Measurements from ENCODE around the gene GATA6.
"Not testable (repeated sequence)": the region's sequence is repeated elsewhere in the genome, so short reads cannot be mapped to it uniquely, and the experiment has no call there.

The GATA6 gene

DNA sequence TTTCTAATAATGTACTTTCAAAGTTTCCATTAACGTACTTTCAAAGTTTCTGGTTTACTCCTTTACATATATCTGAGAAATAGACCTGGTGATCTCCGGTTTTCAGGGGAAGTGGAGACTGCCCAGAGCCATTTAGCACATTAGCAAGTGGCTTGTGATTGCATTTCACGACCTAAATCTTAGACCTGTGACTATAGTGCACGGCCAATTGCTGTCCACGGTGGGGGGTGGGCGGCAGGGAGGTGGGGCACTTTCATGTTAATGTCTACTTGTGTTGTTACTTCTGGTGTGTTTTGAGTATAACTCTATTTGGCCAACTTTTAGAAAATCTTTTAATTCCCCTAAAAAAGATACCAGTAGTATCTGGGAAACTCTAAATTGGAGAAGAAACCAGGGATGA is 11.3 kb downstream of the GATA6 start:
- no peak for DNase-seq (ENCODE audit: low read depth in 2 of 2)

DNA sequence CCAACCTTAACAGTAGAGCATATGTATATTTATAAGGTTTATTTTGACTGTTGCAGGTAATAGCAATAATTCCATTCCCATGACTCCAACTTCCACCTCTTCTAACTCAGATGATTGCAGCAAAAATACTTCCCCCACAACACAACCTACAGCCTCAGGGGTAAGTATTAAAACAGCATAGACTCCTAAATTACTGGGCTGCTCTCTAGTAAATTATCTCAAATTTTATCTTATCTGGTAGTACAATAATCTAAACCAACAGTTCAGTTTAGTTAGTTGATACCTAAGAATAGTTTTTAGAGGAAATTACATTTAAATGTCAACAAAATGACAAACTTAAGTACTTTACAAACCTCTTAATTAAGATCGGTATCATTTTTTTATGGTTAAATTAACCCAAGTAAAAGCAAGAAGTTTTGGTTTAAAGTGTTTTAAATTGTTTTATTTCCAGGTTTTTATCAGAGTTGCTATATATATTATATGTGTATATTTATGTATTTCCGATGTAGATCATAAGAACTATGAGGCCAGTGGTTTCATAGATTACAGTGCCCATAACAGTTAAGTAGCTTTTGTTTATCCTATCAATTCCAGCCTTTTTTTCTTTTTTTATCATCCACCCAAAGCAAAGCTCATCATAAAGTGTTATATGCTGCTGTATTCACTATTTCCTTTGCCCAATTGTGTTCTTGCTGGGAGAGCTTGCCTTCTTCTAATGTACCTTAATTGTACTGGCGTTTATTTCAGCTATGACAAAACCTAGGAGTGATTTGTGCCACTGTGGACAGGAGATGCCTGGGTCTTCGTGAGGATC is 13.7 kb downstream of the GATA6 start:
- DNase-seq (ENCODE audit: low read depth in 2 of 2), result no peak

DNA sequence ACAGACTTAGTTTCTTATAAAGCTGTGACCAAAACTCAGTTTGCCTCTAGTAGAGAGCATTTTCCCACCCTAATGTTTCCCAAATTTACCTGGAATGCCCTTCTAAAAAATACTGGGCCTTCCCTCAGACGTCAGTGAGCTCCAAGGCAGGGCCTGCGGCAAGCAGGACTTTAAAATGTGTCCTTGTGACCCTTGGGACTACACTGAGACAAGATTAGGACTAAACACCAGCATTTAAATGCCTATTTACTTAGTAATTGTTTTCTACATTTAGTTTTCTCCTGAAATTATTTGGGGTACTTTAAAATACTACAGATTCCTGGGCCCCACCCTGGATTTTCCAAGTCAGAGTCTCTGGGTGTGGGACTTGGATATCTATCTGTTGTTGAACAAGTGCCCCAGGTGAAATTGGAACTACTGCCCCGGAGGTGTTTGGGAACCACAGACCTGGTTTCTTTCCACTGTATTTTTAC is 14.3 kb downstream of the GATA6 start:
- DNase-seq (ENCODE audit: low read depth in 2 of 2), result no peak

DNA sequence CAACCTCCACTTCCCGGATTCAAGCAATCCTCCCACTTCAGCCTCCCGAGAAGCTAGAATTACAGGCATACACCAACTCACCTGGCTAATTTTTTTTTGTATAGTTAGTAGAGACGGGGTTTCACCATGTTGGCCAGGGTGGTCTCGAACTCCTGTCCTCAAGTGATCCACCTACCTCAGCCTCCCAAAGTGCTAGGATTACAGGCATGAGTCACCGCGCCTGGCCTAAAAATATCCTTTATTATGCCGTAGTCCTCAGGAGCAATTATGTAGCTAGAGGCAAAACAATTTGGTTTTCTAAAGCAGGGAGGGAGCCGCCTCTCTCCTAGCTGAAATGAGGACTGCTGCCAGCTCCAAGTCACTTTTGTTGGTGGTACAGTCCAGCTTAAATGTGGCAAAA is 15.2 kb downstream of the GATA6 start:
- not testable (repeated sequence) for DNase-seq (ENCODE audit: low read depth in 2 of 2)

DNA sequence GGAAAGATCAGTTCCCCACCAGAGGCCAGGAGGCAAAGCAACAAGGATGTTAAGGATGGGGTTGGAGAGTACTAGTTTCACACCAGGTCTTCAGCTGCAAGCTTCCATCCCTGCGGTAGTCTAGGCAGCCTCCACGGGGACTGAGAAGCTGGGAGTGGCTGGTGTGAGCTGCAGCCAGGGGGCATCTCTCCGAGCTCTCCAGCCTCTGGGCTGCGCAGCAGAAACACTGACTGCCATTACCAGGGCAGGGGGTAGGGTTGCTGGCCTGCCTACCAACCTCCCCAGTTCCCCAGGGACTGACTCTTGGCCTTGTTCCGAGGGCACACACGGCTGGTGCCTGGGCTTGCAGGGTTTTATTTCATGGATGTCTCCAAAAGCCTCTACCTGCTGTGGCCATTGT is 15.9 kb downstream of the GATA6 start:
- DNase-seq (ENCODE audit: low read depth in 2 of 2), result no peak

DNA sequence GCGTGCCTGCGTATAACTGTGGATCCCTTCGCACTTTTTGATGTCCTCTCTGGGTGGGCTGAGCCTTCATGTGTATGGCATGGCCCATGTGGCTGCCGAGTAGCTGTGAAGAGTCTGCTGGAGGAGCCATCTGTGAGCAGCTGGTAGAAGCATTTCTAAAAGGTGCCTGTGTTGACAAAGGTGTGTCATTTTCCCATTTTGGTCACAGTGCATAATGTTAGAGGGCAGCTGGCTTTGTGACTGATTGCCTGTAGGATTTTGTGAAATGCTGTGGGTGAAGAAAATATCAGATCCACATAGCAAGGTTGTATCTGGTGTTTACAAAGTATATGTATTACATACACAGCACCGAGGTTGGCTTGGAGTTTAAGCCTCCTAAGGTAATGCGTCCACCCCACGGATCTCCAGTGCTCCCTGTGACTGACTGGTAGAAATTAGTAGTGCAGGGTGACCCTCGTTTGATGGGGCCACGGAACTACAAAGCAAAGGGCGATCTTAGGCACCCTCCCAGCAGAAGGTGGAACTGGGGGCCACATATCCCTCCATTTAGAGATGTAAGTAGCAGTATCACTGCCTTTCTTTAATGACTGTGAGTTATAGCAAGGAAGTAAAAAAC is 16.5 kb downstream of the GATA6 start:
- no peak for DNase-seq (ENCODE audit: low read depth in 2 of 2)

DNA sequence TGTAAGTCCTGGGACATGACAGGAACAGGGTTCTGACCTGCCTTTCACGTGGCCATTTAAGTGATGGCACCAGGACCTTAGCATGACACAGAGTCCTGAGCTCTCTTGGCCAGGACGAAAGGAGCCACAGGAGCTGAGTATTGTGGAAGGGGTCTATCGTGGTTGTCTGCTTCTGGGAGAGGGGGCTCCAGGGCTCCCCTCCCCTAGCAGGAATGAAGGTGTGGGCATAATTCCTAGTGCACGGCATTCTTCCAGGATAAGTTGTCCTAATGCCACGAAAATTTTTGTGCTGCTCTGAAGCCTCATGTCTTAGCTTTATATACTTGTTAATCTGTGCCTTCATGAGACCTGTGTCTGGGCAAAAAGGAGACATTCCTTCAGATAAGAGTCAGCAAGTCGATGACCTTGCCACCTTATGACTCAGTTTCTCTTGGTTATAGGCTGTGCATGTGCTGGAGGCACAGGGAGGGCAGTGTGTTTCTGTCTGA is 17.1 kb downstream of the GATA6 start:
- DNase-seq (ENCODE audit: low read depth in 2 of 2), result no peak

DNA sequence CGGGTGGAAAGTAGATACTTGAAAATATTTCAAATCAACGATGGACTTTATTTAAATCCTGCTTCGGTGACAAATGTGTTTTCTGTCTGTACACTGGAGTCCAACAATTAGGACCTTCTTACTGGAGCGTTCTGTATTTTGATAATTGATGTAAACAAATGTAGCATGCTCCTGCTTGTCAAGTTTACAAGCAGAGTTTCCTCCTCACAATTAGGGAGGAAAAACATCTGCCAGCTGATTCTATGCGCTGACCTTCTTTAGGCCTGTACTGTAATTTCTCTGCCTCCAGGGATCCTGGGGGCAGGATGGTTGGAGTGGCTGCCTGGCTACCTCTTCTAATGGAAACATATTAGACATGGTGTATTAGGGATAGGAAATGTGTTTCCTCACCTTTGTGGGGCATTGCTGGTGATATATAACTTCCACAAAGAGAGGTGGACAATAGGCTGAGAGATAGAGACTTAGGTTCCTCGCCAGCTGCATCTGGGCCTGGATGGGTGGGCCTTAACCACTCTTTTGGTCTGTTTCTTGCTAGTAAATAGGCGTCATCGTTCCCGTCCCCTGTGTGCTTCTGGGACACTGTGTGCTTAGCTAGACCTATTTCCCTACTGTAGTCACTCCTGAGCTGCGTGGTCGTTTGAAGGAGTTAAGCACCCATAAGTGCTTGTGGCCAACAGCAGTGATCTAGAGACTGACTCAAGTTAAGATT is 19.3 kb downstream of the GATA6 start:
- no peak for DNase-seq (ENCODE audit: low read depth in 2 of 2)

DNA sequence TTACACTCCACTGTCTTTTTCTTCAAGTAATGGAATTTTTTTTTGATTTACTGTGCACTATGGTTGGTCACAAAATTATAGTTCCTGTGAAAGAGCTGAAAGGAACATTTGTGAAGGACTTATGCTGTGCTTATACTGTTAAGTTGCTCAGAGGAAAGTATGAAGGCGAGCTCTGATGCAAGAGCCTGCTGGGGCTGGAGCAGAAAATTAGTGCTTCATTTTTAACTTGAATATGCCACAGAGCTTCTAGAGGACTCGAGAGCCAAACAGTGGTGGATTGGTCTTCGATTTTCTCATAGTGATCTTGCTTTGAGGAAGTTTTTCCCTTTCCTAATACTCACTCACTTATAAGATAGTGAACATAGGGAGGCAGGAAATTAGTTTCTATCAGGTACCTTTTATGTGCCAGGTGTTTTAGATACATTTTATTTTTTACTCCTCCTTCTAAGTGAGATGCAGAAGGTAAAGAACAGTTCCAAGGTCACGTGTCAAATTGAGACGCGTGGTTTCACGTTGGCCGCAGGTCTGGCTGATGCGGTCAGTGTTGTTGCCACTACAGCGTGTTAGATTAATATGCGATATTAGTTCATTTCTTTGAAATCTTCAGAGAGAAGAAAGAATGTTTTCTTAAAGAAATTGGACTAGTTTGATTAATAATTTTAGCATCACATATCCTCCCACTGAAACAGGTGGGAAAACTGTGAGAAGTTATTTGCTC is 20.2 kb downstream of the GATA6 start:
- no peak for DNase-seq (ENCODE audit: low read depth in 2 of 2)

DNA sequence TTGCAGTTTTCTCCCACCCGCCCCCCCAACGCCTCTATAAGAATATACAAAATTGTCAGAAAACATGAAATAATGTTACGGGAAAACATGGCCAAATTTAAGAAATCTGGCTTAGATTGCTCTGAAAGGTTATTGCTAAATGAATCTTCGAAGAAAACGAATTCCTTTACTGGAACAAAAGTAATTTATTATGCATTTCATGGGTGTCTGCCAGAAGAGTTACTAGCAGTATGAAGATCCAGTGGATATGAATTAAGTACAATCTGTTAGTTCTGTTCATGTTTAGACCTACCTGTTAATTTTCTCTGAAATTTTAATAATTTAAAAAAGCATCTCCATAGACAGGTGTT is 21.9 kb downstream of the GATA6 start:
- no peak for DNase-seq (ENCODE audit: low read depth in 2 of 2)

DNA sequence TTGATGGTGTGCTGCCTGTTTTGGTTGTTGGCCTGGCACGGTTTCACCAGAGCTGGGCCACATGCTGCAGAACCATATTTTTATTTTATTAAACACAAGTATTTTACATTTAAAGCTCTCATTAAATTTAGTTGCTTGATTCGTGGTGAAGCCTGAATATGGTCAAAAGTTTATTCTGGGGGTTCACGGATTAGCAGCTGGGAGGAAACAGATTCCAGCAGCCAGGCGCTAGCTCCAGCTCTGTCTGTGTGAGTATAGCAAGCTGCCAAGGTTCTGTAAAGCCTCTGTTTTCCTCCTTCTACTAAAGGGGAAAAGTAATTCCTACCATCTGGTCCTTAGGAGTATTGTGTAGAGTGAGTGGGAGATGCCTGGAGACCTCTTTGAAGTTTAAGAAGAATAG is 22.5 kb downstream of the GATA6 start:
- DNase-seq (ENCODE audit: low read depth in 2 of 2), result no peak

DNA sequence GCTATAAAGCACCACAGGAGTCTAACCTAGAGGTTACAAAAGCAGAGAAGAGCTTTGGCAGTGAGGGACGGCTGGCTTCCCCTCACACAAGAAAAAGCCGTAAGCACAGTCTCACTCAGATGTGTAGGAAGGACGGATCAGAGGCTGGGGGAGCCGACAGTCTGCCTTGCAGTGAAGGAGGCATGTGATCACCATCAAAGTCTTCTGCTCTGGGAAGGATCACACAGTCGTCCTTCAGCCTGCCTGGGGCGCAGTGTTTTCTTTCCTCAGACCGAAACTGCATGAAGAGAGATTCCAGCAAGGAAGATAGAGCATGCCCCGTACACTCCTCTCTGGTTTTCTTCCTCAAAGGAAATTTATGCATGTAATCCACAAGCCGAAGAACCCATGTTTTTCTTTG is 24.1 kb downstream of the GATA6 start:
- no peak for DNase-seq (ENCODE audit: low read depth in 2 of 2)

DNA sequence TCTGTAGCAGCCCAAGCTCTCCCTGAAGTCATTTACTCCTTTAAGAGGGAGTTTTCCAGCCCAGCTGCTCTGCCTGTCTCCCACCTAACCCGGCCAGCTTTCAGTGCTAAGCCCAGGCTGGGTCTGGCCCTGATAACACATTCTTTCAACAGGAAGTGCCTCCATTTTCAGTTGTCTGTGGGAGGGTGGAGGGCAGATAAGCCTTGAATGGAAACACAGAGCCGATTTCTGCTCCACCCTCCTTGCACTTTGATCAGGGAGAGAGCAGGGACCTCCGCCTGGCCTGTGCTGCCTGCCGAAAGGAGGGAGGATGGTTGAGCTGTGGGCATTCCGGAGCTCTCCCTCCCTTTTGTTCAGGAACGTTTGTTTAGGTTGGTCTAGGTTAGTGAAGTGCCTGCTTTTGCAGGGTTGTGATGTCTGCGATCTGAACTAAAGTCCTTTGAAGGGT is 24.8 kb downstream of the GATA6 start:
- no peak for DNase-seq (ENCODE audit: low read depth in 2 of 2)

DNA sequence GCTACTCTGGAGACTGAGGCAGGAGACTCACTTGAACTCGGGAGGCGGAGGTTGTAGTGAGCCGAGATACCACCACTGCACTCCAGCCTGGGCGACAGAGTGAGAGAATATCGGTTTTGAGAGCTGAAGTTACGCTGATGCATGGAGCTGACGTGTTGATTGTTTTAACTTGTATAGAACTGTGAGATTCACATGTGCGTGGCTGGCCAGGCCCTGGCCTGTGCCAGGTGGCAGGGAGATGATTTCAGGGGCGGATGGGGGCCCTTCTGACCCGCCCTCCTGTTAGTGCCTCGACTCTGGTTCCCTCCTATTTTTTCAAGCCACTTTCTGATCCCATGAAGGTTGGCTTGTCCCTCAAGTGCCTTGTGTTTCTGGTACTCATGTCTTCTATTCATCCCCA is 25.7 kb downstream of the GATA6 start:
- no peak for DNase-seq (ENCODE audit: low read depth in 2 of 2)

DNA sequence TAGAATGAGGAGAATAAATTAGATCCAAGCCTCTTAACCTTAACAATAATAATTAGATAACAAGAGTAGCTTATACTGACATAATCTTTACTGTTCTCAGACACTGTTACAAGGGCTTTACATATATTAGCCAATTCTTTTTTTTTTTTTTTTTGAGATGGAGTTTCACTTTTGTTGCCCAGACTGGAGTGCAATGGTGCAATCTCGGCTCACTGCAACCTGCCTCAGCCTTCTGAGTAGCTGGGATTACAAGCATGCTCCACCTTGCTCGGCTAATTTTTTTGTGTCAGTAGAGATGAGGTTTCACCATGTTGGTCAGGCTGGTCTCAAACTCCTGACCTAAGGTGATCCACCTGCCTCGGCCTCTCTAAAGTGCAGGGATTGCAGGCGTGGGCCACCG is 27.6 kb downstream of the GATA6 start:
- DNase-seq (ENCODE audit: low read depth in 2 of 2), result not testable (repeated sequence)

DNA sequence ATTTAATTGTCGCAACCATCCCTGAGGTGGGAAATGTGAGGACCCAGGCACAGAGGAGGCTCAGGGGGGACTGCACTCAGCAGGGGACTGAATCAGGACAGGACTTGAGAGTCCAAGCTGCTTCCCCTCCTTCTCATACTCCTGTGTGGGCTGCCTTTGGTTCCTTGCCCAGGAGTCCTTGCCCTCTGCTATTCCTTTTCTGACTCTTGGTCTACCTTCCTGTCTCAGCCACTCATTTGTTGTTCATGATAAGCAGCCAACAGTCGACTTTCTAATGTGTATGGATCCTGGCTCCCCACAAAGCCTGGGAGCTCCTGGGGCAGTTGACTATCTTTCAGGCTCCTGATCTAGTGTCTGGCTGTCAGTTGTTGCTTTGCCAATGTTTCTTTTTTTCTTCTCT is 28.3 kb downstream of the GATA6 start:
- no peak for DNase-seq (ENCODE audit: low read depth in 2 of 2)

DNA sequence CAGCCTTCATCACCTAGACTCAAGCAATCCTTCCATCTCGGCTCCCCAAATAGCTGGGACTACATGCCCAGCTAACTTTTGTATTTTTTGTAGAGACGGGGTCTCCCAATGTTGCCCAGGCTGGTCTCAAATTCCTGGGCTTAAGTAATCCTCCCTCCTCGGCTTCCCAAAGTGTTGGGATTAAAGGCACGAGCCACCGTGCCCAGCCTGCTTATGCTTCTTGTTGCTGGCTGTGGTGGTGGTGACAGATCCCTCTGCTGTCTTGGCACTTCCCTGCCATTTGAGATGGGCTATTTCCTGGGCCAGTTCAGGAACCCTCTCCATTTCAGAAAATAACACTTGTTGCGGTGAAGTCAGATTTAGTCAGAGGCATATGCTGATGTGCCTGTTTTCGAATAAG is 28.8 kb downstream of the GATA6 start:
- DNase-seq (ENCODE audit: low read depth in 2 of 2), result no peak

DNA sequence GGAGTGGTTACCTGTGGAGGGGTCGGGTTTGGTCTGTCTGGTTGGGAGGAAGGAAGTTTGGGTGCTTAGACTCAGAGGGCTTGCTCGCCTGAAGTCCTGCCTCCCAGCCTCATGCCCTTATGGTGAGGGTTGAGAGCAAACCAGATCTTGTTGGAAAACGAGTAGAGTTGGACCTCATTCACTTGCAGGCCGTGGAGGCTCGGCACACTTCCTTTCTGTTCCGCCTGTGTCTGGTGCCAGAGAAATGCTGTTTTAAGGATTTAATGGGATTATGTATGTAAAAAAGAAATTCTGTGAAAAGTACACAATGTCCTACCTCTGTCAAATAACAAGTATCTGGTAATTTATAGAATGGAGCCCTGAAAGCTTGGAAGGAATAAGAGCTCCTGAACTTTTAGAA is 29.6 kb downstream of the GATA6 start:
- no peak for DNase-seq (ENCODE audit: low read depth in 2 of 2)

DNA sequence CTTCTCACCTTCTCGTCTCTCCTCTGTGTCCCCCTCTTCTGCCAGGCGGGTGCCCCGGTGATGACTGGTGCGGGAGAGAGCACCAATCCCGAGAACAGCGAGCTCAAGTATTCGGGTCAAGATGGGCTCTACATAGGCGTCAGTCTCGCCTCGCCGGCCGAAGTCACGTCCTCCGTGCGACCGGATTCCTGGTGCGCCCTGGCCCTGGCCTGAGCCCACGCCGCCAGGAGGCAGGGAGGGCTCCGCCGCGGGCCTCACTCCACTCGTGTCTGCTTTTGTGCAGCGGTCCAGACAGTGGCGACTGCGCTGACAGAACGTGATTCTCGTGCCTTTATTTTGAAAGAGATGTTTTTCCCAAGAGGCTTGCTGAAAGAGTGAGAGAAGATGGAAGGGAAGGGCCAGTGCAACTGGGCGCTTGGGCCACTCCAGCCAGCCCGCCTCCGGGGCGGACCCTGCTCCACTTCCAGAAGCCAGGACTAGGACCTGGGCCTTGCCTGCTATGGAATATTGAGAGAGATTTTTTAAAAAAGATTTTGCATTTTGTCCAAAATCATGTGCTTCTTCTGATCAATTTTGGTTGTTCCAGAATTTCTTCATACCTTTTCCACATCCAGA is 31.3 kb downstream of the GATA6 start:
- no peak for DNase-seq (ENCODE audit: low read depth in 2 of 2)

DNA sequence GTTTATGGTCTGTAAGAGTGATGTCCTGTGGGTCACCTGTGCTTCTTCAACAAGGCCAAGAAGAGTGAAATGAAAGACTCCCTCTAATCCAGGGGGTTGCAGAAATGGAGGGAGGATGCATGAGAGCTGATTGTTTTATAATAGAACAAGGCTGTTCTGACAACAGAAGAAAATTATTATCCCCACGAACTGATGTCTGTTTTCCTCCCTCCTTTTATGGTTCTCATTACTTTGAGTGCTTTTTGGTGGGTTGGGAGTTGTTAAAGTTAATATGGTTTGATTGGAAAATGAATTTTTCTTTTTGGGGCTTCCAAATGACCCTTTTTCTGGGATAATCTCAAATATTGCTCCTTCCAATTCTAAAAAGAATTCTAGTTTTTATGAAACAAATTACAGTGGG is 33.6 kb downstream of the GATA6 start:
- DNase-seq (ENCODE audit: low read depth in 2 of 2), result no peak

DNA sequence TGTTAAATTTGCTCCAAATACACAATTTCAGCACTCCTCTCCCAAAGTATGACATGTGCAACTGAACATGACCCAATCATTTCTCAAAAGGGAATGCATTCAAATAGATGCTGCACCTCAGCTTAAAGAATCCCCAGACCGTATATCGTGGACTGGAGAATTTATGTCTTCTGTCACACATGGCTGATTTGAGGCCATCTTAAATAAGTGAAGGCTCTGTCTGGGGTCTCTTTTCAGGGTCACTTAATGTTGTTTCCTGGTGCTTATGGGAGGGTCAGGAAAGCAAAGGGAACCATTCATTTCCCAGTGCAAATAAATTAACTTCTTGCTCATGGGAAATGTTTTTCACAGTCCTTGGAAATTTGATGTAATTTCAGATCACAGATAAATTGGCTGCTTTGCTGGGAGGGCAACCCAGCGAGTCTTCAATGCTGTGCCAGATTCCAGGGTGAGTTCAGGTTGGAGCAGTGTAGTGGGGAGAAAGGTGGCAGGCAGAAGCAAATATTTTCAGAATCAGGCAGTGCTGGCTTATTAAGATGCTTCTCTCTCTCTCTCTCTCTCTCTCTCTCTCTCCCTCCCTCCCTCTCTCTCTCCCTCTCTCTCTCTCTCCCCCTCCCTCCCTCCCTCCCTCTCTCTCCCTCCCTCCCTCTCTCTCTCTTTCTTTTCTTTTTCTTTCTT is 34.3 kb downstream of the GATA6 start:
- no peak for DNase-seq (ENCODE audit: low read depth in 2 of 2)
